Body of pancreas (tissue), 4 donors: Measurements from ENCODE around the gene CELF1. TPM values are rescaled to one million over a fixed set of nuclear protein-coding genes. Genes with fewer than 3 reads are reported as not detected.
"Not testable (repeated sequence)": the region's sequence is repeated elsewhere in the genome, so short reads cannot be mapped to it uniquely, and the experiment has no call there.

Experiments used
- ATAC-seq: fragments of 150-250 bp; one replicate; pipeline ENCODE4 v1.9.1; 2016
- DNase-seq, 4 donors: peaks; one replicate each; pipeline ENCODE4 v3.0.0-alpha.2; 2019
- H3K27ac ChIP-seq, 4 donors: fragments of 200-600 bp; sonication (generic); 1 replicate in 3 of 4; 2 replicates in 1 of 4; pipeline versions ENCODE4 v1.5.1 to v1.6.1; 2016 to 2019; ENCODE audit warnings: mild to moderate bottlenecking in 1 of 4, mixed read lengths in 1 of 4, moderate library complexity in 1 of 4
- H3K27me3 ChIP-seq, 2 donors: fragments of 200-600 bp; sonication (generic); one replicate each; pipeline ENCODE4 v1.6.0; 2016; ENCODE audit warnings: mild to moderate bottlenecking in 1 of 2
- H3K36me3 ChIP-seq, 2 donors: fragments of 200-600 bp; sonication (generic); replicated peaks in 1 of 2; 2 replicates each; pipeline ENCODE4 v1.5.1; 2016; ENCODE audit warnings: low read depth in 2 of 2; ENCODE audit not compliant: insufficient read depth in 1 of 2
- H3K4me1 ChIP-seq: fragments of 200-600 bp; sonication (generic); one replicate; pipeline ENCODE4 v1.6.0; 2016
- H3K4me3 ChIP-seq, 2 donors: fragments of 200-600 bp; sonication (generic); 1 replicate in 1 of 2; 2 replicates in 1 of 2; pipeline ENCODE4 v1.5.1; 2016 to 2019
- H3K9me3 ChIP-seq, 3 donors: fragments of 200-600 bp; sonication (generic); 1 replicate in 2 of 3; 2 replicates in 1 of 3; pipeline ENCODE4 v1.5.1; 2016
- POLR2A ChIP-seq, 3 donors: fragments of 450-650 bp; IDR thresholded peaks; one replicate each; pipeline ENCODE4 v1.6.1; 2016; ENCODE audit warnings: antibody characterized with exemption in 3 of 3, mild to moderate bottlenecking in 2 of 3
- WGBS, 2 donors: methylation state at CpG; one replicate each; pipeline ENCODE4 v1.1.5; 2017; 5-methylcytosine and 5-hydroxymethylcytosine counted together
- intact Hi-C: fragments of 100-400 bp; cut with DNase I; formaldehyde crosslinking; loops from one replicate; pipeline ENCODE4 v1.15.1; 2023
- total RNA-seq, 2 donors: library from RNA; depleted of rRNA; stranded (reverse); fragments of >200 nt; gene quantifications; one replicate each; pipeline ENCODE4 v1.1.0, GENCODE V29; 2016
- TF ChIP-seq, protein P1 (sequence below), 7 experiments: fragments of 450-650 bp in 4 of 7; fragments of 200-600 bp in 3 of 7; sonication (generic) in 3 of 7; IDR thresholded peaks; one replicate each; pipeline ENCODE4 v1.5.1; 2016 to 2019; ENCODE audit warnings: antibody characterized with exemption in 7 of 7

Gene CELF1
- total RNA-seq, 2 donors from 2014 or later, result 56.0 to 86.0 TPM

- H3K27ac ChIP-seq, result peak overlapping the region in 2 of 4 donors; percentile 84 to 88
Measured at GRCh38 chr11:47550288-47551047, 2.5 kb downstream of the CELF1 start.

GRCh38 chr11:47546274-47546673 lies 6.7 kb downstream of the CELF1 start:
- H3K36me3 ChIP-seq, DNase-seq, H3K9me3 ChIP-seq, H3K27ac ChIP-seq, H3K4me3 ChIP-seq, H3K27me3 ChIP-seq, ATAC-seq, intact Hi-C loops: not testable (repeated sequence)
- 80 to 84% methylated on average over 7 of the region's 7 CpGs for WGBS, 2 donors
- H3K4me1 ChIP-seq, result peaks cover 42% of the 10 kb centered on the region

More at GRCh38 chr11:47550288-47551047, 2.5 kb downstream of the CELF1 start:
- H3K9me3 ChIP-seq, result no peaks in the 10 kb centered on the region
- ATAC-seq, result no peak
- intact Hi-C loops, result no loop called here
- peaks cover 36% of the 10 kb centered on the region for H3K4me1 ChIP-seq
- H3K27me3 ChIP-seq, result no peaks in the 10 kb centered on the region
- no peak overlapping the region for H3K4me3 ChIP-seq
- TF ChIP-seq, protein P1, sequence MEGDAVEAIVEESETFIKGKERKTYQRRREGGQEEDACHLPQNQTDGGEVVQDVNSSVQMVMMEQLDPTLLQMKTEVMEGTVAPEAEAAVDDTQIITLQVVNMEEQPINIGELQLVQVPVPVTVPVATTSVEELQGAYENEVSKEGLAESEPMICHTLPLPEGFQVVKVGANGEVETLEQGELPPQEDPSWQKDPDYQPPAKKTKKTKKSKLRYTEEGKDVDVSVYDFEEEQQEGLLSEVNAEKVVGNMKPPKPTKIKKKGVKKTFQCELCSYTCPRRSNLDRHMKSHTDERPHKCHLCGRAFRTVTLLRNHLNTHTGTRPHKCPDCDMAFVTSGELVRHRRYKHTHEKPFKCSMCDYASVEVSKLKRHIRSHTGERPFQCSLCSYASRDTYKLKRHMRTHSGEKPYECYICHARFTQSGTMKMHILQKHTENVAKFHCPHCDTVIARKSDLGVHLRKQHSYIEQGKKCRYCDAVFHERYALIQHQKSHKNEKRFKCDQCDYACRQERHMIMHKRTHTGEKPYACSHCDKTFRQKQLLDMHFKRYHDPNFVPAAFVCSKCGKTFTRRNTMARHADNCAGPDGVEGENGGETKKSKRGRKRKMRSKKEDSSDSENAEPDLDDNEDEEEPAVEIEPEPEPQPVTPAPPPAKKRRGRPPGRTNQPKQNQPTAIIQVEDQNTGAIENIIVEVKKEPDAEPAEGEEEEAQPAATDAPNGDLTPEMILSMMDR (IDR thresholded peaks at IDR 0.05), result no peak
- no peak for TF ChIP-seq POLR2A (IDR thresholded peaks at IDR 0.05)
- no peaks in the 10 kb centered on the region for H3K36me3 ChIP-seq
- peak in 1 of 4 donors; percentile 26 for DNase-seq
- WGBS, 2 donors, result 71 to 76% methylated on average over 10 of the region's 10 CpGs

DNA sequence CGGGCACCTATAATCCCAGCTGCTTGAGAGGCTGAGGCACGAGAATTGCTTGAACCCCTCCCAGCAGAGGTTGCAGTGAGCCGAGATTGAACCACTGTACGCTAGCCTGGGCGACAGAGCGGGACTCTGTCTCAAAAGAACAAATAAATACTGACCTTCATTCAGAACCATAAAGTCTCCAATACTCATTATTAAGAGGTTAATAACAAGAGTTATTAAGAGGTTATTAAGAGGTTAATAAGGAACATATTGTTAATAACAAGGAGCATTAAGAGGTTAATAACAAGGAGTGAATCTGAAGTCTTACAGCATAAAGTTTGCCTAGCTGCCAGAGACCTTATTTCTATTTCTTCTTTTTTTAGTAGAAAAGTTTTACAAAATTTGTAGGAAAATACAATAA lies 7.6 kb downstream of the CELF1 start:
- intact Hi-C loops, result no loop called here
- no peaks in the 10 kb centered on the region for H3K36me3 ChIP-seq
- no peaks in the 10 kb centered on the region for H3K9me3 ChIP-seq
- ATAC-seq (no peak), DNase-seq (no peak)
- TF ChIP-seq, protein P1 (IDR thresholded peaks at IDR 0.05), result no peak
- peaks cover 42% of the 10 kb centered on the region for H3K4me1 ChIP-seq
- H3K27me3 ChIP-seq, result no peaks in the 10 kb centered on the region
- WGBS, 2 donors, result 94 to 97% methylated on average over 6 of the region's 6 CpGs
- H3K27ac ChIP-seq, result no peak overlapping the region
- H3K4me3 ChIP-seq, result no peak overlapping the region

DNA sequence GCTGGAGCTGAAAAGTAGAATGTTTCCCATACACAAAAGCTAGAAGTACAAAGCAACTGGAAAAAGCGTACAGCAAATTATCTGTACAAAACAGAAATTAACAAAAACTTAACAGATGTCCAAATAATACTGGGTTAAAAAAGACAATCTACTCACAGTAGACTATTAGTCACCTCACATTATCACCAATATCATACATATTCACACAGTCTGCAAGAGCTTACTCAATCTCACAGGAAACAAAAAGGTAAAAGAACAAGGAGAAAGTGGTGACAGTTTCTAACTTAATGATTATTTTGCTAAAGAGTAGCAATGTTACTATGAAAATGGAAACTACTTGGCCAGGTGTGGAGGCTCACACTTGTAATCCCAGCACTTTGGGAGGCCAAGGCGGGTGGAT lies 11.9 kb downstream of the CELF1 start:
- no peak for TF ChIP-seq POLR2A (IDR thresholded peaks at IDR 0.05)
- TF ChIP-seq, protein P1 (IDR thresholded peaks at IDR 0.05), result no peak
- Histone ChIP-seq H3K4me3 (no peak overlapping the region), H3K27ac (no peak overlapping the region), H3K36me3 (no peaks in the 10 kb centered on the region), H3K27me3 (no peaks in the 10 kb centered on the region), H3K4me1 (peaks cover 44% of the 10 kb centered on the region), H3K9me3 (no peaks in the 10 kb centered on the region)
- intact Hi-C loops, result no loop called here
- ATAC-seq (no peak), DNase-seq (no peak)
- WGBS, 2 donors, result 80 to 84% methylated on average over 2 of the region's 2 CpGs

GRCh38 chr11:47539681-47540039 lies 13.3 kb downstream of the CELF1 start:
- DNase-seq (peak; percentile 28 to 57 (median 46)), ATAC-seq (peak; percentile 65)
- Histone ChIP-seq H3K4me3 (no peak overlapping the region), H3K9me3 (no peaks in the 10 kb centered on the region), H3K27me3 (no peaks in the 10 kb centered on the region), H3K36me3 (no peaks in the 10 kb centered on the region), H3K27ac (peak overlapping the region in 1 of 4 donors; percentile 48), H3K4me1 (peaks cover 41% of the 10 kb centered on the region)
- intact Hi-C loops, result no loop called here
- TF ChIP-seq, protein P1 (IDR thresholded peaks at IDR 0.05), result peak in 1 of 7 experiments; percentile 7
- TF ChIP-seq POLR2A (IDR thresholded peaks at IDR 0.05), result no peak
- 4 to 22% methylated on average over 2 of the region's 2 CpGs for WGBS, 2 donors
